Cardiac fibroblast (primary cell): ENCODE measurements around the gene SLC12A7.

Experiments
- DNase-seq, 2 donors: peaks; one replicate each; pipeline versions ENCODE4 v3.0.0 to v3.0.0-alpha.2; 2010; ENCODE audit warnings: low read depth in 2 of 2
- H3K4me3 ChIP-seq, 2 donors: replicated peaks in 1 of 2; 1 replicate in 1 of 2; 2 replicates in 1 of 2; pipeline ENCODE4 v1.5.1; 2011; ENCODE audit warnings: low read depth in 2 of 2, low read length in 2 of 2, mild to moderate bottlenecking in 2 of 2, moderate library complexity in 1 of 2
- CTCF ChIP-seq: IDR thresholded peaks from one replicate; pipeline ENCODE4 v1.5.1; 2011; ENCODE audit warnings: low read depth, mild to moderate bottlenecking, low read length, inconsistent platforms

SLC12A7 gene

GRCh38 chr5:1038417-1039209 lies 73.2 kb downstream of the SLC12A7 start:
- H3K4me3 ChIP-seq, result no peak overlapping the region
- no peak for TF ChIP-seq CTCF
- no peak for DNase-seq

GRCh38 chr5:1037671-1038416 lies 74.0 kb downstream of the SLC12A7 start:
- DNase-seq, result no peak
- TF ChIP-seq CTCF, result no peak

GRCh38 chr5:1037123-1037670 lies 74.7 kb downstream of the SLC12A7 start:
- TF ChIP-seq CTCF, result no peak
- H3K4me3 ChIP-seq, result no peak overlapping the region
- no peak for DNase-seq

More at GRCh38 chr5:1037671-1038416, 74.0 kb downstream of the SLC12A7 start:
- no peak overlapping the region for H3K4me3 ChIP-seq

- no peak for TF ChIP-seq CTCF
- no peak for DNase-seq
- H3K4me3 ChIP-seq, result no peak overlapping the region
Measured at GRCh38 chr5:1036504-1037122, 75.2 kb downstream of the SLC12A7 start.

- H3K4me3 ChIP-seq, result no peak overlapping the region
- TF ChIP-seq CTCF, result no peak
- no peak for DNase-seq
Measured at GRCh38 chr5:1035421-1036405, 76.2 kb downstream of the SLC12A7 start.

GRCh38 chr5:1034986-1035385 lies 76.9 kb downstream of the SLC12A7 start:
- no peak for DNase-seq
- TF ChIP-seq CTCF, result no peak
- no peak overlapping the region for H3K4me3 ChIP-seq
